Loucy (cell line): ENCODE data around the gene ASZ1.

Experiments
- CTCF ChIP-seq: fragments of 200-600 bp; sonication (generic); conservative IDR thresholded peaks from 2 replicates; pipeline ENCODE4 v1.5.1; 2014; ENCODE audit warnings: mild to moderate bottlenecking, antibody characterized with exemption, low read length
- EZH2phosphoT487 ChIP-seq: fragments of 200-600 bp; IDR thresholded peaks from 2 replicates; pipeline ENCODE4 v1.6.1; 2018; ENCODE audit warnings: antibody characterized with exemption, mild to moderate bottlenecking, moderate library complexity, borderline replicate concordance

DNA sequence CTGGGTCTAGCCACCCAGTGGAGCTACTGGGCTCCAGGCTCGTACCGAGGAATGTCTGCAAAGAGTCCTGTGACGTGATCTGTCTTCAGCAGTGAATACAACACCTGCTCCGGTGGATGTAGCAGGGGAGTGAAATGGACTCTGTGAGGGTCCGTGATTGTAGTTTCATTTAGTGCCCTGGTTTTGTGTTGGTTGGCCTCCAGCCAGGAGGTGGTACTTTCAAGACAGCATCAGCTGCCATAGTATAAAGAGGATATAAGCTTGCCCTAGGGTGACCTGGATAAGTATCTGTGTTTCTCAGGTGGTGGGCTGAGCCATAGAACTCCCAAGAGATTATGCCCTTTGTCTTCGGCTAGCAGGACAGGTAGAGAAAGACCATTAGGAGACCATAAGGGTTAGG is 79.8 kb downstream of the ASZ1 start:
- no peak for TF ChIP-seq CTCF
- no peak for TF ChIP-seq EZH2phosphoT487
